HG03571 (cell line): ENCODE measurements around the gene SHROOM3.
"Not testable (repeated sequence)": the region's sequence is repeated elsewhere in the genome, so short reads cannot be mapped to it uniquely, and the experiment has no call there.

ENCODE experiments used
- ATAC-seq: cut with Tn5 transposase; IDR thresholded peaks from one replicate; pipeline ENCODE4 v1.9.1; 2021; ENCODE audit not compliant: unreplicated experiment

SHROOM3 gene

GRCh38 chr4:76443376-76443775, 8.3 kb downstream of the SHROOM3 start:
- no peak for ATAC-seq

DNA sequence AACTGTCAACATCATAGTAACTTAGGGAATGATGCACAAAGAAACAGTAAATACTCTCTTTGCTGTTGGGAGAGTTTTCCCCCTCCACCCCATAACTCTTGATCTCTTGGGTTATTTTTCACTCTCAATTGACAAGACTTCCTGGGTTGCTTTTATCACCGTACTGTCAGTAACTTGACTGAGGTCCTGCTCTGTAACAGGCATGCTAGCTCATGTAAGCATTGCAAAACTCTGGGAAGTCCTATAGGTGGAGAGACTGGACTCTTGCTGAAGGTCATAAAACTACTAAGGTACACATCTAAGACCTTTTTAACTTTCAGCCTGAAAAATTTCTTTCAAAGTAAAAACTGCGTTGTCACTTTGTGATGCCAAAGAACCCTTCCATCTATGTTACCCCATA, 10.9 kb downstream of the SHROOM3 start:
- ATAC-seq: no peak

GRCh38 chr4:76447393-76447851, 12.4 kb downstream of the SHROOM3 start:
- no peak for ATAC-seq

- ATAC-seq: no peak
These were observed 13.2 kb downstream of the SHROOM3 start for GRCh38 chr4:76448211-76448610.

DNA sequence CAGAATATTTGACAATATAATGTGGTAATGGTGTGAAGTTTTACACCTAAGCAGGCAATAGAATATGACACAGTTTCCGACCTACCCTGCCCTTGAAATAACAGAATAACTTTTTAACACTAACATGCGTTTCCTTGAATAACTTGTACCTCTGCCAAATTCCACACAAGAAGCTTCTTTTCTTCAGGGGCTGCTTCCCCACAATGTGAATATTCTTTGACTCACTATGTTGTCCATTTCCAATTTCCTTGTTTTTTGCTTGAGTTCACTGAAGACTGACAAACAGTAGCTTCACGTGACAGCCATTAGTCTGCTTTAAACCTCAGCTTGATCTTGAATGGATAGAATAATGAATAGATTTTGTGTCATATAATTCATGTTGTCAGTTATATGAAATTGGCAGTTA, 14.3 kb downstream of the SHROOM3 start:
- no peak for ATAC-seq

- no peak for ATAC-seq
These were observed 14.8 kb downstream of the SHROOM3 start for GRCh38 chr4:76449833-76450232.

GRCh38 chr4:76453232-76453631, 18.2 kb downstream of the SHROOM3 start:
- ATAC-seq: no peak

GRCh38 chr4:76454073-76454472, 19.0 kb downstream of the SHROOM3 start:
- ATAC-seq: not testable (repeated sequence)

GRCh38 chr4:76457885-76458284, 22.9 kb downstream of the SHROOM3 start:
- ATAC-seq: no peak

GRCh38 chr4:76458297-76458696, 23.3 kb downstream of the SHROOM3 start:
- ATAC-seq: no peak

DNA sequence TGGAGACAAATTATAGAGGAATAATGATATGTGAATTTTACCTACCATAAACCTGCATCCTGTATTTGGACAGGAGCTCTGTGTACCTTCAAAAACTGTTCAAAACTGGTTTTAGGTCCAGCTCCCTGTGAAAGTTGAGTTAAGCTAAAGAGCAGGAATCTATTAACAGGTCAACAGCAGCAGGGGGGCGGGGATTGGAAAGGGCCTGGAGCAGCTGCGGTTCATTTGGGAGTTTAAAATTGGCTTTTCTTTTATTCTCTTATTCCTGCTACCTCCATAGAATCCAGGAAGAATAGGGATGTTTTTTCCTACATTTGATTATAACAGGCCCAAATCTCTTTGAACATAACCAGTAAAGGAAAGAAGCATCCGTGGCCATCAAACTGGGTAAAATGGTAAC, 23.8 kb downstream of the SHROOM3 start:
- no peak for ATAC-seq

- no peak for ATAC-seq
These were observed 24.3 kb downstream of the SHROOM3 start for GRCh38 chr4:76459291-76459723.

DNA sequence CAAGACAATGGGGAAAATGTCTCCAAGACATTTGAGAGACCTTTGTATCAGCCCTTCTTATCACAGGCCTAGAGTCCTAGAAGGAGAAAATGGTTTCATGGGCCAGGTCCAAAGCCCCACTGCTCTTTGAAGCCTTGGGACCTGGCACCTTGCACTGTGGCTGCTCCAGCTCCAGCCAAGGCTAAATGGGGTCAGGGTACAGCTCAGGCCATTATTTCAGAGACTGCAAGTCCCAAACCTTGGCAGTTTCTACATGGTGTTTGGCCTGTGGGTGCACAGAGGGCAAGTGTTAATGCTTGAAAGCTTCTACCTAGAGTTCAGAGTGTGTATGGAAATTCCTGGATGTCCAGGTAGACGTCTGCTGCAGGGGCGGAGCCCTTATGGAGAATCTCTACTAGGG, 28.5 kb downstream of the SHROOM3 start:
- no peak for ATAC-seq

GRCh38 chr4:76470064-76470463, 35.0 kb downstream of the SHROOM3 start:
- no peak for ATAC-seq

- ATAC-seq: no peak
These were observed 35.5 kb downstream of the SHROOM3 start for GRCh38 chr4:76470532-76470931.

- no peak for ATAC-seq
These were observed 41.5 kb downstream of the SHROOM3 start for GRCh38 chr4:76476571-76476970.

DNA sequence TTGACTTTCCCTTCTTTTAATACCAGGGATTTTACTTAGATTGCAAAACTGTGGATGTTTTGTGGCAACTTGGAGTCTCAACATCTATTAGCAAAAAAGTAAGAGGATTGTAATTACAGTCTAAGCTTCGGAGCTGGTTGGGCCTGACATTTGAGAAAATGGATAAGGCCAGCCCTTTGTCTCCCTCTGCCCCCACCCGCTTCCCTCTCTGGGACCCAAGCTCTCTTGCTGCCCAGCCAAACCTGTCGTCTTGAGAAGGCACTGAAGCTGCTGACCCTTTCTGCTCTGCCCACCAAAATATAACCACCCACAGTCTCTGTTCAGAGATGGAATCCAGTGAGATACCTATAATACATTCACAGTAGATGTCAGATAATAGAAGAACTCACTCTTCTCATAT, 49.6 kb downstream of the SHROOM3 start:
- ATAC-seq: no peak

DNA sequence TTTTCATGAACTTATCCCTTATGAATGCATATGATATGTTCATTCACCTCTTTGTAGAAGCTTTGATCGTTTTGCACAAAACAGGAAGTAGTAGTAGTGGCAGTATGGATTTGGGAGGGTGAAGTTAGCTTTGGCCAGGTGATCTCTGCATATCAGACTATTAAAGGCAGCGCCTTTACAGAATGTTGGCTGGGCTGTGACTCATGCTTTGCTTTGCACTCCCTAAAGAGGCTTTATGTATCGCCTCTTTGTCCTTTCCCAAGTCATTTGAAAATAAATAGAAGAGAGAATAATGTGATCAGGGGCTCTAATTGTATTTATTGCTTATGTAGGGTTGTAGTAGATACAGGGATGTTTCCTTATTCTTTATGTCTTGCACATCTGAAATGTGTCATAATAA, 50.4 kb downstream of the SHROOM3 start:
- ATAC-seq: no peak

- no peak for ATAC-seq
These were observed 51.7 kb downstream of the SHROOM3 start for GRCh38 chr4:76486588-76487276.

GRCh38 chr4:76487621-76488020, 52.6 kb downstream of the SHROOM3 start:
- ATAC-seq: no peak

DNA sequence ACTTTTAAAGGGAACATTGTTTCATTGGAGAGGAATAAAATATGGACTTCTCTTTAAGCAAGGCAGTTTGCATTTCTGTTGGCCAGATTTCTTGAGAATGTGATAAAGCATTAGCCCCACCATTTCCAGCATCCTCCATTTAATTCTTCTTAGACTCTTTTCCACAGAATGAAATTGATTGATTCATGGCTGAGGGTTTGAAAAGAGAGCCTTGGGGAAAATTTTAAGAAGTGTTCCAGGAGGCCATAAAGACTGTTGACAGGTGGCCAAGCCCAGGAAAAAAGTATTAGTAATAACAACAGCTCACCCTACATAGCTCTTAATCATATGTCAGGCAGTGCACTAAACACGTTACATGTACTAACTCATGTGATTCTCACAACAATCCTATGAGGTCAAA, 53.4 kb downstream of the SHROOM3 start:
- no peak for ATAC-seq

DNA sequence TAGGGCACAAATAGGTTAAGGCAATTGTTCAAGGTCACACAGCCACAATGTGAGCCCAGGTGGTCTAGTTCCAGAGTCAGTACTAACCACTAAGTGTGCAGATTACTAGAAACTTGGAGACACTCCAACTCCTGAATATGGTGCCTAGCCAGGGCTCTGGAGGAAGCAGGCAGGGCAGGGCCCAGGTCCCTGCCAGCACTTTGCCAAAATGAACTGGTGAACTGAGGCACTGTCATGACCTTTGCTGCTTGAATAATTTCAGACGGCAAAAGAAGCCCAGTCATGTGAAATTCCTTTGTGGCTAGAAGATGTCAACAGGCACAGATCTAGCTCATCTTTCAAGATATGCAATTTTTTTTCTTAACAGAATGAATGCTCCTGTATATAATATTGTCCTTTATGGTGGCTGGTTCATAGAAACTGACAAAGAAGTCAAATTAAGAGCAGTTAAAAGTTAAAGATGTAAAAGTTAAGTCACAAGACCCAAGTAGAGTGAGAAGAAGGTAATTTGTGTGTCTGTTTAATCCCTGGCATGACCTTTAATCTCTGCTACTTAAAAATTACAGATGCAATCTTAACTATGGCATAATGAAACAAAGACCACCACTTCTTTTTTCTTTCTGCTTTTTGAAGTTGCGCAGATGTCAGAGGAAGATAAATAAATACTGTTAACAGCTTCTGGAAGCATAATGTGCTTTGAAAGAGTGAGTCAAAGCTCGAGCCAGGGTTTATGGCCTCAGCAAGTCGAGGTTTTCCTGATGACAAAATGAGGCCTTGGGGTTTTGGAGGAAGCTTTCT, 54.1 kb downstream of the SHROOM3 start:
- no peak for ATAC-seq
